B cell (primary cell): ENCODE data around the gene PMPCA. TPM values are rescaled to one million over a fixed set of nuclear protein-coding genes. Genes with fewer than 3 reads are reported as not detected.

ENCODE experiments used
- ATAC-seq: fragments of 200-7000 bp; cut with Tn5 transposase; one replicate; pipeline ENCODE4 v1.10.0; 2021; ENCODE audit warnings: low read depth, mild to moderate bottlenecking, moderate number of reproducible peaks, moderate library complexity
- CTCF ChIA-PET: fragments of 350-600 bp; sonication (Branson Sonifier 250); formaldehyde crosslinking; loops from one replicate; lab custom pipeline; 2021; ENCODE audit warnings: antibody characterized with exemption, inconsistent platforms; lab: Charles Lee
- POLR2A ChIA-PET: fragments of 350-600 bp; sonication (Branson Sonifier 250); formaldehyde crosslinking; loops from one replicate; lab custom pipeline; 2021; ENCODE audit warnings: antibody characterized with exemption; lab: Charles Lee
- DNase-seq: peaks from one replicate; pipeline ENCODE4 v3.0.0; 2013
- H2AFZ ChIP-seq: 2 replicates; pipeline ENCODE4 v1.6.1; 2012; ENCODE audit warnings: mild to moderate bottlenecking, low read depth, low read length; ENCODE audit not compliant: insufficient read depth, poor library complexity, severe bottlenecking
- H3K27ac ChIP-seq, 2 donors: 1 replicate in 1 of 2; 2 replicates in 1 of 2; pipeline ENCODE4 v1.5.1; 2012 to 2013; ENCODE audit warnings: low read length in 2 of 2, mild to moderate bottlenecking in 2 of 2, moderate library complexity in 1 of 2
- H3K27me3 ChIP-seq, 4 experiments: fragments of 200-600 bp in 1 of 4; sonication (generic) in 1 of 4; replicated peaks in 1 of 4; 1 replicate in 2 of 4; 2 replicates in 2 of 4; pipeline versions ENCODE4 v1.6.1 to v1.7.0; 2013 to 2016; ENCODE audit warnings: low read length in 3 of 4, mild to moderate bottlenecking in 2 of 4, mixed read lengths in 1 of 4, moderate library complexity in 1 of 4; ENCODE audit not compliant: insufficient read depth in 4 of 4, control insufficient read depth in 3 of 4; ENCODE audit errors: control extremely low read depth in 1 of 4
- H3K36me3 ChIP-seq, 2 experiments: replicated peaks in 1 of 2; 1 replicate in 1 of 2; 2 replicates in 1 of 2; pipeline versions ENCODE4 v1.6.1 to v1.7.1; 2013; ENCODE audit warnings: low read length in 1 of 2; ENCODE audit not compliant: insufficient read depth in 2 of 2, control insufficient read depth in 1 of 2; ENCODE audit errors: control extremely low read depth in 1 of 2, extremely low read depth in 1 of 2
- H3K4me1 ChIP-seq, 2 donors: fragments of 200-600 bp in 1 of 2; sonication (generic) in 1 of 2; 1 replicate in 1 of 2; 2 replicates in 1 of 2; pipeline versions ENCODE4 v1.5.1 to v1.6.1; 2013 to 2017; ENCODE audit warnings: low read length in 2 of 2; ENCODE audit not compliant: control insufficient read depth in 2 of 2, insufficient read depth in 2 of 2
- H3K4me2 ChIP-seq: replicated peaks from 2 replicates; pipeline ENCODE3; 2012; ENCODE audit warnings: mild to moderate bottlenecking, low read depth, low read length; ENCODE audit not compliant: poor library complexity, severe bottlenecking
- H3K4me3 ChIP-seq, 5 experiments: fragments of 200-600 bp in 1 of 5; sonication (generic) in 1 of 5; 1 replicate in 3 of 5; 2 replicates in 2 of 5; pipeline versions ENCODE4 v1.5.1 to v1.7.0; 2011 to 2016; ENCODE audit warnings: low read length in 4 of 5, mild to moderate bottlenecking in 4 of 5, low read depth in 2 of 5, control low read depth in 1 of 5, moderate library complexity in 1 of 5; ENCODE audit not compliant: insufficient read depth in 1 of 5; ENCODE audit errors: control extremely low read depth in 1 of 5, extremely low read depth in 1 of 5
- H3K79me2 ChIP-seq: fragments of 200-600 bp; sonication (generic); one replicate; pipeline ENCODE4 v1.6.0; 2016; ENCODE audit warnings: low read length; ENCODE audit not compliant: control insufficient read depth, insufficient read depth
- H3K9ac ChIP-seq: fragments of 200-600 bp; sonication (generic); 2 replicates; pipeline ENCODE4 v1.6.1; 2017; ENCODE audit warnings: mild to moderate bottlenecking, low read length, moderate library complexity
- H3K9me3 ChIP-seq, 3 donors: one replicate each; pipeline versions ENCODE4 v1.6.1 to v1.7.1; 2013; ENCODE audit warnings: low read length in 2 of 3; ENCODE audit not compliant: control insufficient read depth in 2 of 3, insufficient read depth in 1 of 3; ENCODE audit errors: control extremely low read depth in 1 of 3
- H4K20me1 ChIP-seq: 2 replicates; pipeline ENCODE4 v1.6.0; 2012; ENCODE audit warnings: mild to moderate bottlenecking, low read length; ENCODE audit not compliant: insufficient read depth, control insufficient read depth, poor library complexity, severe bottlenecking
- H3K27ac Mint-ChIP-seq: one replicate; pipeline ENCODE4 v1.8.0; 2021; ENCODE audit warnings: mixed read lengths
- H3K27me3 Mint-ChIP-seq: one replicate; pipeline ENCODE4 v1.8.0; 2021; ENCODE audit warnings: mixed read lengths
- H3K4me1 Mint-ChIP-seq: one replicate; pipeline ENCODE4 v1.8.0; 2021; ENCODE audit warnings: mixed read lengths
- H3K4me3 Mint-ChIP-seq: one replicate; pipeline ENCODE4 v1.8.0; 2021; ENCODE audit warnings: mixed read lengths
- H3K9me3 Mint-ChIP-seq: one replicate; pipeline ENCODE4 v1.8.0; 2022; ENCODE audit warnings: mixed read lengths; ENCODE audit not compliant: insufficient read depth
- EZH2 ChIP-seq: IDR thresholded peaks from 2 replicates; pipeline ENCODE4 v1.6.1; 2012; ENCODE audit warnings: borderline replicate concordance, low read depth, mild to moderate bottlenecking, moderate library complexity, low read length; ENCODE audit not compliant: insufficient read depth, poor library complexity, severe bottlenecking
- WGBS: methylation state at CpG from one replicate; pipeline ENCODE4 v1.1.5; 2013; ENCODE audit warnings: missing lambda C conversion rate; ENCODE audit not compliant: insufficient coverage; 5-methylcytosine and 5-hydroxymethylcytosine counted together
- intact Hi-C: fragments of 100-400 bp; cut with micrococcal nuclease; formaldehyde crosslinking; loops from one replicate; pipeline ENCODE4 v1.10.0; 2022
- polyA plus RNA-seq: library from polyadenylated mRNA; depleted of rRNA; stranded (reverse); fragments of >200 nt; gene quantifications from 2 replicates; pipeline ENCODE4 v1.2.3, GENCODE V29; 2012
- total RNA-seq, 2 donors: library from RNA; stranded (reverse); fragments of 120-200 nt in 1 of 2; gene quantifications; 1 replicate in 1 of 2; 2 replicates in 1 of 2; pipeline versions ENCODE4 v1.2.3 to v1.2.4, GENCODE V29; 2013 to 2022
- TF ChIP-seq, protein P1 (sequence below): fragments of 200-600 bp; IDR thresholded peaks from one replicate; pipeline ENCODE4 v1.8.0; 2022; ENCODE audit warnings: antibody characterized with exemption, mild to moderate bottlenecking

The PMPCA gene
- total and polyA plus RNA-seq, 2 donors (not counting 1 experiment from before 2014, with no cell fraction given): 64.4 to 72.2 TPM

- no peak overlapping the region for H3K9ac ChIP-seq
- ChIA-PET POLR2A (interaction anchor here (1.2 to 1.3 kb wide), 3 partner anchors 46 to 53 kb away, joined by 4 read pairs; partner anchors contain the start of genes ENTR1 and PMPCA), CTCF (interaction anchor here (0.6 to 2.9 kb wide), 14 partner anchors 14 to 398 kb away, joined by 3 to 21 read pairs (median 4); no protein-coding TSS in a partner anchor)
- no peaks in the 10 kb centered on the region for H3K27me3 ChIP-seq
- H3K9me3 ChIP-seq: peaks cover 0 to 10% (median 0%) of the 10 kb centered on the region in 3 donors
- no peak for ATAC-seq
- H3K9me3 Mint-ChIP-seq: no peaks in the 10 kb centered on the region
- H3K4me2 ChIP-seq: peak overlapping the region; percentile 77
- H3K4me1 Mint-ChIP-seq: peaks cover 10% of the 10 kb centered on the region
- H3K4me3 ChIP-seq: peak overlapping the region in 1 of 5 experiments; percentile 97
- H3K27ac Mint-ChIP-seq: peak overlapping the region; percentile 37
- H4K20me1 ChIP-seq: peaks cover 19% of the 10 kb centered on the region
- no peak for DNase-seq
- H3K4me1 ChIP-seq: peaks cover 5 to 10% of the 10 kb centered on the region in 2 donors
- H3K36me3 ChIP-seq: peaks cover 0 to 13% of the 10 kb centered on the region in 2 experiments
- peak overlapping the region; percentile 78 for H2AFZ ChIP-seq
- WGBS: 66% methylated on average over 43 of the region's 54 CpGs
- H3K79me2 ChIP-seq: no peaks in the 10 kb centered on the region
- no peak overlapping the region for H3K27ac ChIP-seq
- intact Hi-C loops: loop anchor here (1.0 to 5.0 kb wide), 8 partner anchors 22 to 457 kb away; partner anchors contain the start of genes CAMSAP1, ENTR1, PMPCA and QSOX2
- H3K4me3 Mint-ChIP-seq: peak overlapping the region; percentile 49
- TF ChIP-seq EZH2: no peak
- TF ChIP-seq, protein P1, sequence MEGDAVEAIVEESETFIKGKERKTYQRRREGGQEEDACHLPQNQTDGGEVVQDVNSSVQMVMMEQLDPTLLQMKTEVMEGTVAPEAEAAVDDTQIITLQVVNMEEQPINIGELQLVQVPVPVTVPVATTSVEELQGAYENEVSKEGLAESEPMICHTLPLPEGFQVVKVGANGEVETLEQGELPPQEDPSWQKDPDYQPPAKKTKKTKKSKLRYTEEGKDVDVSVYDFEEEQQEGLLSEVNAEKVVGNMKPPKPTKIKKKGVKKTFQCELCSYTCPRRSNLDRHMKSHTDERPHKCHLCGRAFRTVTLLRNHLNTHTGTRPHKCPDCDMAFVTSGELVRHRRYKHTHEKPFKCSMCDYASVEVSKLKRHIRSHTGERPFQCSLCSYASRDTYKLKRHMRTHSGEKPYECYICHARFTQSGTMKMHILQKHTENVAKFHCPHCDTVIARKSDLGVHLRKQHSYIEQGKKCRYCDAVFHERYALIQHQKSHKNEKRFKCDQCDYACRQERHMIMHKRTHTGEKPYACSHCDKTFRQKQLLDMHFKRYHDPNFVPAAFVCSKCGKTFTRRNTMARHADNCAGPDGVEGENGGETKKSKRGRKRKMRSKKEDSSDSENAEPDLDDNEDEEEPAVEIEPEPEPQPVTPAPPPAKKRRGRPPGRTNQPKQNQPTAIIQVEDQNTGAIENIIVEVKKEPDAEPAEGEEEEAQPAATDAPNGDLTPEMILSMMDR: peak; percentile 64
- no peaks in the 10 kb centered on the region for H3K27me3 Mint-ChIP-seq
These were observed 46.3 kb upstream of the PMPCA start for GRCh38 chr9:136363949-136364748.
